H9 (cell line): Measurements from ENCODE around the gene CKS1B. TPM values are rescaled to one million over a fixed set of nuclear protein-coding genes. Genes with fewer than 3 reads are reported as not detected.

Experiments used
- DNase-seq: peaks from one replicate; pipeline ENCODE4 v3.0.0-alpha.2; 2017
- H2AFZ ChIP-seq: one replicate; pipeline ENCODE4 v1.6.1; 2013; ENCODE audit warnings: mild to moderate bottlenecking, low read length, control low read depth, moderate library complexity
- H2AK5ac ChIP-seq: 2 replicates; pipeline ENCODE4 v1.6.1; 2013; ENCODE audit warnings: low read length, control low read depth, mixed read lengths; ENCODE audit not compliant: insufficient read length
- H2BK120ac ChIP-seq: one replicate; pipeline ENCODE4 v1.6.1; 2013; ENCODE audit warnings: low read depth, mild to moderate bottlenecking, low read length, control low read depth, inconsistent platforms; ENCODE audit not compliant: poor library complexity, severe bottlenecking
- H2BK12ac ChIP-seq: 2 replicates; pipeline ENCODE4 v1.6.1; 2013; ENCODE audit warnings: low read length, control low read depth, mixed read lengths, low read depth; ENCODE audit not compliant: insufficient read length
- H2BK15ac ChIP-seq: 2 replicates; pipeline ENCODE4 v1.6.1; 2013; ENCODE audit warnings: low read depth, low read length, control low read depth
- H2BK20ac ChIP-seq: one replicate; pipeline ENCODE4 v1.6.1; 2013; ENCODE audit warnings: low read depth, mild to moderate bottlenecking, low read length, control low read depth, inconsistent platforms; ENCODE audit not compliant: poor library complexity, severe bottlenecking
- H2BK5ac ChIP-seq: 2 replicates; pipeline ENCODE4 v1.6.1; 2013; ENCODE audit warnings: low read length, control low read depth, mixed read lengths; ENCODE audit not compliant: insufficient read length
- H3K14ac ChIP-seq: 2 replicates; pipeline ENCODE4 v1.6.1; 2013; ENCODE audit warnings: low read length, control low read depth; ENCODE audit not compliant: insufficient read depth
- H3K18ac ChIP-seq: 2 replicates; pipeline ENCODE4 v1.6.1; 2013; ENCODE audit warnings: low read depth, mild to moderate bottlenecking, mixed read lengths, low read length, control low read depth; ENCODE audit not compliant: insufficient read length
- H3K23ac ChIP-seq: 2 replicates; pipeline ENCODE4 v1.6.1; 2013; ENCODE audit warnings: low read length, control low read depth, mixed read lengths, low read depth; ENCODE audit not compliant: insufficient read length
- H3K23me2 ChIP-seq: 2 replicates; pipeline ENCODE4 v1.6.1; 2013; ENCODE audit warnings: low read depth, mild to moderate bottlenecking, mixed read lengths, low read length, control low read depth; ENCODE audit not compliant: insufficient read length, poor library complexity, severe bottlenecking
- H3K27ac ChIP-seq: 2 replicates; pipeline ENCODE4 v1.5.1; 2013; ENCODE audit warnings: low read length, control low read depth, mixed read lengths, low read depth; ENCODE audit not compliant: insufficient read length
- H3K27me3 ChIP-seq: 2 replicates; pipeline ENCODE4 v1.6.1; 2013; ENCODE audit warnings: low read length, control low read depth, inconsistent platforms; ENCODE audit not compliant: insufficient read depth
- H3K4ac ChIP-seq: 2 replicates; pipeline ENCODE4 v1.6.1; 2013; ENCODE audit warnings: low read depth, mild to moderate bottlenecking, control low read depth, inconsistent platforms, low read length, moderate library complexity
- H3K4me1 ChIP-seq: 2 replicates; pipeline ENCODE4 v1.6.1; 2013; ENCODE audit warnings: low read length, control low read depth, inconsistent platforms; ENCODE audit not compliant: insufficient read depth
- H3K4me2 ChIP-seq: 2 replicates; pipeline ENCODE4 v1.6.1; 2013; ENCODE audit warnings: low read length, control low read depth, mixed read lengths; ENCODE audit not compliant: insufficient read length, insufficient read depth
- H3K56ac ChIP-seq: 2 replicates; pipeline ENCODE4 v1.6.1; 2013; ENCODE audit warnings: low read depth, mild to moderate bottlenecking, mixed read lengths, low read length, control low read depth; ENCODE audit not compliant: insufficient read length
- H3K79me1 ChIP-seq: 2 replicates; pipeline ENCODE4 v1.6.1; 2013; ENCODE audit warnings: low read depth, mild to moderate bottlenecking, moderate library complexity, low read length, control low read depth, inconsistent platforms; ENCODE audit not compliant: insufficient read depth, poor library complexity, severe bottlenecking
- H3K79me2 ChIP-seq: 2 replicates; pipeline ENCODE4 v1.6.1; 2013; ENCODE audit warnings: low read length, control low read depth, inconsistent platforms; ENCODE audit not compliant: insufficient read depth
- H3K9ac ChIP-seq: 2 replicates; pipeline ENCODE4 v1.6.1; 2013; ENCODE audit warnings: low read length, control low read depth, mixed read lengths; ENCODE audit not compliant: insufficient read length; ENCODE audit errors: extremely low read depth
- H3K9me3 ChIP-seq: one replicate; pipeline ENCODE4 v1.6.1; 2013; ENCODE audit warnings: low read depth, low read length, inconsistent platforms; ENCODE audit not compliant: control insufficient read depth
- H3T11ph ChIP-seq: one replicate; pipeline ENCODE4 v1.6.1; 2013; ENCODE audit warnings: mild to moderate bottlenecking, low read length, control low read depth, inconsistent platforms
- H4K20me1 ChIP-seq: one replicate; pipeline ENCODE4 v1.6.1; 2013; ENCODE audit not compliant: control insufficient read depth, insufficient read length, insufficient read depth
- H4K5ac ChIP-seq: 2 replicates; pipeline ENCODE4 v1.6.1; 2013; ENCODE audit warnings: low read depth, mild to moderate bottlenecking, mixed read lengths, low read length, control low read depth; ENCODE audit not compliant: insufficient read length
- H4K8ac ChIP-seq: replicated peaks from 2 replicates; pipeline ENCODE4 v1.6.1; 2013; ENCODE audit warnings: low read length, control low read depth, mixed read lengths, low read depth; ENCODE audit not compliant: insufficient read length
- H4K91ac ChIP-seq: 2 replicates; pipeline ENCODE4 v1.6.1; 2013; ENCODE audit warnings: low read depth, mild to moderate bottlenecking, moderate library complexity, mixed read lengths, low read length, control low read depth; ENCODE audit not compliant: insufficient read length
- H3K27ac Mint-ChIP-seq, 3 experiments: 2 replicates in 2 of 3; 3 replicates in 1 of 3; pipeline ENCODE4 v1.8.0; 2020 to 2021; ENCODE audit warnings: mixed read lengths in 3 of 3, mild to moderate bottlenecking in 1 of 3, moderate library complexity in 1 of 3
- H3K27me3 Mint-ChIP-seq: 2 replicates; pipeline ENCODE4 v1.8.0; 2021; ENCODE audit warnings: low read depth, mild to moderate bottlenecking, moderate library complexity, mixed read lengths
- H3K36me3 Mint-ChIP-seq, 3 experiments: 2 replicates in 2 of 3; 3 replicates in 1 of 3; pipeline ENCODE4 v1.8.0; 2020 to 2021; ENCODE audit warnings: low read depth in 3 of 3, mixed read lengths in 3 of 3; ENCODE audit not compliant: insufficient read depth in 1 of 3
- H3K4me1 Mint-ChIP-seq, 2 experiments: 2 replicates each; pipeline ENCODE4 v1.8.0; 2020; ENCODE audit warnings: mixed read lengths in 2 of 2
- H3K4me3 Mint-ChIP-seq, 2 experiments: 2 replicates in 1 of 2; 3 replicates in 1 of 2; pipeline ENCODE4 v1.8.0; 2020 to 2021; ENCODE audit warnings: mild to moderate bottlenecking in 2 of 2, mixed read lengths in 2 of 2, moderate library complexity in 1 of 2
- H3K9me3 Mint-ChIP-seq, 2 experiments: 2 replicates in 1 of 2; 3 replicates in 1 of 2; pipeline ENCODE4 v1.8.0; 2020; ENCODE audit warnings: mild to moderate bottlenecking in 2 of 2, mixed read lengths in 2 of 2, moderate library complexity in 1 of 2
- CTCF ChIP-seq: fragments of 200-600 bp; sonication (generic); conservative IDR thresholded peaks from 3 replicates; pipeline ENCODE4 v1.8.0; 2021; ENCODE audit warnings: antibody characterized with exemption, mild to moderate bottlenecking
- WGBS: extraction: QIAGEN DNeasy Blood & Tissue Kit; methylation state at CpG from one replicate; pipeline ENCODE4 v1.1.7; 2013; ENCODE audit warnings: missing lambda C conversion rate, low lambda C conversion rate, mixed read lengths; ENCODE audit not compliant: insufficient read length; ENCODE audit errors: extremely low coverage; 5-methylcytosine and 5-hydroxymethylcytosine counted together
- total RNA-seq: library from RNA; stranded (reverse); gene quantifications from 2 replicates; pipeline ENCODE4 v1.2.1, GENCODE V29; 2021

The CKS1B gene
- total RNA-seq, 1 experiment from 2014 or later, result 279 TPM

- no peak overlapping the region for H4K8ac ChIP-seq
These were observed 34.8 kb downstream of the CKS1B start for GRCh38 chr1:155009221-155009711.

More at GRCh38 chr1:155009221-155009711, 34.8 kb downstream of the CKS1B start:
- Mint-ChIP-seq H3K4me1 (peaks cover 50 to 69% of the 10 kb centered on the region in 2 experiments), H3K4me3 (peak overlapping the region in 1 of 2 experiments; percentile 51; a peak in 2 of 5 replicates), H3K27ac (peak overlapping the region in 1 of 3 experiments; percentile 7; a peak in 2 of 7 replicates), H3K36me3 (peaks cover 4 to 12% (median 5%) of the 10 kb centered on the region in 3 experiments; a peak in 5 of 7 replicates), H3K9me3 (no peaks in the 10 kb centered on the region; a peak in 2 of 5 replicates), H3K27me3 (no peaks in the 10 kb centered on the region)
- no peaks in the 10 kb centered on the region for H3K79me1 ChIP-seq
- H3K27ac ChIP-seq, result no peak overlapping the region
- no peak overlapping the region for H2AFZ ChIP-seq
- no peak overlapping the region for H4K91ac ChIP-seq
- no peak overlapping the region for H2BK20ac ChIP-seq
- H3K18ac ChIP-seq, result no peak overlapping the region
- H3K23ac ChIP-seq, result no peak overlapping the region
- H3K9me3 ChIP-seq, result no peaks in the 10 kb centered on the region
- DNase-seq, result no peak
- H3K4me2 ChIP-seq, result no peak overlapping the region
- no peaks in the 10 kb centered on the region; the same call in 1 of the 2 replicates for H3K79me2 ChIP-seq
- H3K4ac ChIP-seq, result no peak overlapping the region
- no peak for TF ChIP-seq CTCF
- no peak overlapping the region for H2BK12ac ChIP-seq
- H3K56ac ChIP-seq, result no peak overlapping the region
- H3K23me2 ChIP-seq, result peaks cover 2% of the 10 kb centered on the region
- no peak overlapping the region for H3K14ac ChIP-seq
- no peak overlapping the region for H2BK15ac ChIP-seq
- no peak overlapping the region for H2BK120ac ChIP-seq
- H3K27me3 ChIP-seq, result no peaks in the 10 kb centered on the region
- WGBS, result no CpG with 5 or more reads among the region's 12 CpGs
- H3T11ph ChIP-seq, result no peak overlapping the region
- no peak overlapping the region for H4K5ac ChIP-seq
- no peak overlapping the region for H2AK5ac ChIP-seq
- H4K20me1 ChIP-seq, result no peaks in the 10 kb centered on the region
- H2BK5ac ChIP-seq, result no peak overlapping the region
- H3K9ac ChIP-seq, result no peak overlapping the region
- peaks cover 8% of the 10 kb centered on the region; the same call in 1 of the 2 replicates for H3K4me1 ChIP-seq
